Endothelial cell of umbilical vein (primary cell): Measurements from ENCODE around the gene RAD51B.

Experiments used
- CTCF ChIP-seq, 2 donors: IDR thresholded peaks; 1 replicate in 1 of 2; 2 replicates in 1 of 2; pipeline ENCODE4 v1.5.1; 2011; ENCODE audit warnings: low read length in 2 of 2, mild to moderate bottlenecking in 2 of 2, moderate library complexity in 2 of 2, control low read depth in 1 of 2, inconsistent platforms in 1 of 2, low read depth in 1 of 2; ENCODE audit not compliant: insufficient read depth in 1 of 2; ENCODE audit errors: extremely low read depth in 1 of 2
- JUN ChIP-seq: IDR thresholded peaks from 2 replicates; pipeline ENCODE4 v1.6.1; 2011; ENCODE audit warnings: borderline replicate concordance, low read depth; ENCODE audit not compliant: insufficient read length, insufficient read depth
- MYC ChIP-seq: IDR thresholded peaks from one replicate; pipeline ENCODE4 v1.6.1; 2011; ENCODE audit warnings: mild to moderate bottlenecking, low read depth, low read length
- POLR2A ChIP-seq: IDR thresholded peaks from 2 replicates; pipeline ENCODE4 v1.6.1; 2012; ENCODE audit warnings: low read depth, mild to moderate bottlenecking, control low read depth, low read length
- POLR2AphosphoS5 ChIP-seq: IDR thresholded peaks from 2 replicates; pipeline ENCODE4 v1.6.1; 2012; ENCODE audit warnings: low read depth, mild to moderate bottlenecking, control low read depth, low read length, moderate library complexity; ENCODE audit not compliant: insufficient read depth

GRCh38 chr14:68446243-68447040, 626.9 kb downstream of the RAD51B start:
- TF ChIP-seq POLR2AphosphoS5 (no peak), CTCF (IDR thresholded peaks at IDR 0.05; ENCODE audit: extremely low read depth in 1 of 2, insufficient read depth in 1 of 2, low read depth in 1 of 2, low read length in 2 of 2) (no peak), POLR2A (no peak), MYC (no peak), JUN (no peak)
